GM12878 (cell line): ENCODE measurements around the gene LINC00237. TPM values are rescaled to one million over a fixed set of nuclear protein-coding genes. Genes with fewer than 3 reads are reported as not detected.

Source experiments
- CEBPB ChIP-seq, 2 experiments: fragments of 150-350 bp in 1 of 2; IDR thresholded peaks; 2 replicates each; pipeline ENCODE4 v1.6.1; 2012 to 2014; ENCODE audit warnings: low read depth in 2 of 2, low read length in 2 of 2, borderline replicate concordance in 1 of 2, inconsistent platforms in 1 of 2
- CUX1 ChIP-seq: IDR thresholded peaks from 2 replicates; pipeline ENCODE4 v1.6.1; 2012; ENCODE audit warnings: improper control_type of control experiment, low read depth, low read length; ENCODE audit not compliant: insufficient replicate concordance
- IKZF1 ChIP-seq: fragments of 450-650 bp; conservative IDR thresholded peaks from 2 replicates; pipeline ENCODE4 v1.6.1; 2017; ENCODE audit warnings: antibody characterized with exemption, mild to moderate bottlenecking
- PBX3 ChIP-seq: IDR thresholded peaks from 2 replicates; pipeline ENCODE4 v1.6.1; 2011; ENCODE audit warnings: mild to moderate bottlenecking, low read depth, low read length, moderate library complexity; ENCODE audit not compliant: insufficient replicate concordance
- SREBF1 ChIP-seq: IDR thresholded peaks from 2 replicates; pipeline ENCODE4 v1.6.1; 2012; ENCODE audit warnings: mild to moderate bottlenecking, low read length
- USF1 ChIP-seq: IDR thresholded peaks from 2 replicates; pipeline ENCODE4 v1.6.1; 2011; ENCODE audit warnings: borderline replicate concordance, low read depth, mild to moderate bottlenecking, moderate library complexity, mixed read lengths, low read length; ENCODE audit not compliant: insufficient read depth; ENCODE audit errors: extremely low read length
- ZBTB11 ChIP-seq: fragments of 450-650 bp; formaldehyde crosslinking; IDR thresholded peaks from 2 replicates; pipeline ENCODE4 v1.5.0; 2022; ENCODE audit warnings: mild to moderate bottlenecking, missing genetic modification characterization
- ZSCAN29 ChIP-seq: fragments of 450-650 bp; IDR thresholded peaks from 2 replicates; pipeline ENCODE4 v1.6.1; 2017; ENCODE audit warnings: mild to moderate bottlenecking, moderate library complexity
- polyA plus RNA-seq, 11 experiments: library from polyadenylated mRNA; depleted of rRNA in 4 of 11; unstranded in 6 of 11; stranded (reverse) in 5 of 11; fragments of >200 nt; fragmentation: Nextera tagmentation in 4 of 11; fragmentation: Illumina TruSeq in 1 of 11; extraction: Ambion mirVana in 4 of 11; extraction: Trizol in 1 of 11; gene quantifications; 1 replicate in 1 of 11; 2 replicates in 10 of 11; pipeline versions ENCODE4 v1.2.1 to v1.2.3, GENCODE V29; 2011 to 2016; ENCODE audit warnings: inconsistent platforms in 2 of 11, missing spikeins in 2 of 11, low read depth in 1 of 11
- total RNA-seq, 4 experiments: library from RNA; depleted of rRNA in 3 of 4; stranded (reverse); fragments of >200 nt in 3 of 4; fragmentation: Illumina TruSeq in 1 of 4; extraction: Trizol in 1 of 4; gene quantifications; 2 replicates each; pipeline versions ENCODE4 v1.2.1 to v1.2.3, GENCODE V29; 2013 to 2021

The LINC00237 gene
- total and polyA plus RNA-seq, 10 of the 15 experiments (the other 5 are each of a cell fraction or from before 2014, with no cell fraction given): not detected

GRCh38 chr20:21137078-21137477 lies 30.9 kb upstream of the LINC00237 start (continued):
- no peak for TF ChIP-seq CUX1
- no peak for TF ChIP-seq CEBPB (IDR thresholded peaks at IDR 0.05; ENCODE audit: borderline replicate concordance in 1 of 2, low read depth in 2 of 2, low read length in 2 of 2)
- no peak for TF ChIP-seq USF1
- no peak for TF ChIP-seq IKZF1
- no peak for TF ChIP-seq ZSCAN29
- no peak for TF ChIP-seq ZBTB11 (CRISPR knock-in tag)
- TF ChIP-seq PBX3: no peak
- TF ChIP-seq SREBF1: no peak
